GM19025 (cell line): ENCODE results near the gene CYP46A1.

ENCODE experiments used
- ATAC-seq: cut with Tn5 transposase; IDR thresholded peaks from one replicate; pipeline ENCODE4 v1.9.1; 2021; ENCODE audit warnings: mild to moderate bottlenecking, low read depth, moderate library complexity; ENCODE audit not compliant: unreplicated experiment

Gene CYP46A1

DNA sequence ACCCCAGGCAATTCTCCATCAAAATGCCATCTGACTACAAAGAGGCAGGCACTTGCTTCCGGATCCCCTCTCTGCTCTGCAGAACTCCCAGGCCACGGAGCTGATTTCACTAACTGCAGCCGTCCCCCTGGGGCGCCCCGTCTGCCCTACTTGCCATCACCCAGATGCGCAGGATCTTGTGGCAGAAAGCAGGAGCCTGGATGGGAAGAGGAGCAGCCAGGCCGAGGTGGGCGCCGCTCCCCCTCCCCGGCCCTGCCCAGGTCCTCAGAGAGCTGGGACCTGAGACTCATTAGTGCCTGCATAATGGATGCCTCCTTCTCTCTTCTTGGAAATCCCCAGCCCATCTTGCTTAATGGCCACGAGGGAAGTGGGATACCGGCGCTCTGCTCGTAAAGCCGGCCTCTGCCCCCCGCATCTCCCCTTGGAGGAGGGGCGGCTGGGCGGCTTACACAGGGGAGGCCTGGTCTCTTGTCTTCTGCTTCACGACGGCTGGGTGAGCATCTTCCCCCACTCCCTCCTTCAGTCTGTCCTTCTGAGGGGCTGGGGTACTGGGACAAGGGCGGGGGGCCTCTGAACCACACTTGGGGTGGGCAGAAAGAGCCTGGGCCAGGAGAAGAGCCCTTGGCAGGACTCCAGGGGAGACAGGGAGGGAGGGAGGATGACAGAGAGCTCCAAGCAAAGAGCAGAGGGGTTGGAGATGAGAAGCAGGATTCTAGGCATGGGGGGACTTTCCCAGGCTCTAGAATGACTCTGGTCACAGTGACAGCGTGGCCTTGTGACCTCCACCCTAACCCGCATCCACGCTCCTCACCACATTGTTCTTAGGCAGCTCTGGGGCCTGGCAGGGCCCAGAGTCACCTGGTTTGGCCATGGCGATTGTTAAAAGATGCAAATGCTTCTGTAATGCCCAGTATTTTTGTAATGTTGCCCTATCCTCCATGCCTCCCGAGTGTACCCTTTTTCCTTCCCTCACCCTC lies 89.7 kb downstream of the CYP46A1 start:
- no peak for ATAC-seq

DNA sequence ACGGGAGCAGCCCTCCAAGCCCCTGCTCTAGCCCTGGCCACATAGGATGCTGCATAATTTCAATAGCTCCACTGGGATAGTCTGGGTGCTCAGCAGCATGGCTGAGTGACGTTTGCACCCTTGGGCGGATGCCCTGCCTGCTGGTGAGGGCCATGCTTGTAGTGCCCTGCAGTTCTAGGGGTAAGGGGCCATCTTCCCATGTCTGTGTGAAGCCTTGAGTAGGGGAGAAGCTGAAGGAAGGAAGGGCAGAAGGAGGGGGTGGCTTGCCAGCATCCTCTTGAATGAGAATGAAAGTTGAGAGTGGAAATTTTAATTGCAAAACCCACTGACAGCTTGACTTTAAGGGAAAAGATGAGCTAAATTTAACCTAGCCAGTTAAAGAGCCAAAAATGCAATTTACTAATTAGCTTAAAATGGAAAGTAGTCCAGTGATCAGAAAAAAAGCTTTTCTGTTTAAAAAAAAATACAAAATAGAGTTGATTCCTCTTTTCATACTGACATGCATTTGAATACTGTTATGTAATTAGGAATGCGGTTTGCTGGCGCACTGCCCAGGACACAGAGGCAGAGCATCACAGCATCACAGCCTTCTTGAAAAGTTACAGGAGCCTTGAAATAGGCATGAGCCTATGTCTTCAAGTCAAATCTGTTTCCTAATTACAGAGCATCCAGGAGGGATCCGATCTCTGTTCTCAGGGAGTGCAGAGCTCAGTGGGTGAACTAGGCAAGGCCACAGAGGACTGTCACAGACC lies 90.6 kb downstream of the CYP46A1 start:
- ATAC-seq, result no peak

DNA sequence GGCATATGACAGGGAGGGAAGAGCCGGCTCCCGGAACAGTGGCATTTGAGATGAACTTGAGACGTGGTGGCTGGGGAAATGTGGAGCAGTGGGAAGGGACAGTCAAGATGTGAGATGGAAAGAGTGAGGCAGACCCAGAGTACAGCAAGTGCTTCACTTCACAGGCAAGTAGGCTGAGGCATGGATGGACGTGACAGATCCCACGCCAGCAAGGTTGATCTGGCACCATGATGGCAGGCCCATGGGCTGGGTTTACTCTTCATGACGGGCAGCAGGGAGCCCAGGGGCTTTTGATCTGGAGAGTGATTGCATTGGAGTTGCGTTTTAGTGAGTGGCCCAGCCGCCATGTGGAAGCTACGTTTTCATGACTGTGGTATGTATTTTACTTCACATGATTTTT lies 91.3 kb downstream of the CYP46A1 start:
- no peak for ATAC-seq
